Activated T-cell treated with anti-CD3 and anti-CD28 coated beads, Interleukin-2, amount 50 U/mL, for 4 hours (primary cell): Measurements from ENCODE around the gene UBE2E2. TPM values are rescaled to one million over a fixed set of nuclear protein-coding genes. Genes with fewer than 3 reads are reported as not detected.
A peak's percentile ranks its signal among the peaks of the same experiment; 100 is the strongest.

ENCODE experiments used
- ATAC-seq, 2 donors: fragments of 200-7000 bp; cut with Tn5 transposase; one replicate each; pipeline ENCODE4 v1.10.0; 2021
- DNase-seq: peaks from one replicate; pipeline ENCODE4 v3.0.0-alpha.2; 2020
- H3K27me3 Mint-ChIP-seq: one replicate; pipeline ENCODE4 v1.8.0; 2021; ENCODE audit warnings: low read depth, mixed read lengths
- H3K36me3 Mint-ChIP-seq: one replicate; pipeline ENCODE4 v1.8.0; 2022; ENCODE audit warnings: mixed read lengths; ENCODE audit not compliant: insufficient read depth
- H3K4me1 Mint-ChIP-seq: one replicate; pipeline ENCODE4 v1.8.0; 2021; ENCODE audit warnings: low read depth, mixed read lengths
- H3K4me3 Mint-ChIP-seq: one replicate; pipeline ENCODE4 v1.8.0; 2021; ENCODE audit warnings: mild to moderate bottlenecking, moderate library complexity, mixed read lengths
- H3K9me3 Mint-ChIP-seq: one replicate; pipeline ENCODE4 v1.8.0; 2021; ENCODE audit warnings: mixed read lengths
- total RNA-seq, 3 donors: library from RNA; stranded (reverse); gene quantifications; one replicate each; pipeline ENCODE4 v1.2.1, GENCODE V29; 2021

Gene UBE2E2
- total RNA-seq, 3 donors from 2014 or later, result 8.7 to 11.5 (median 10.4) TPM

- no peaks in the 10 kb centered on the region for H3K9me3 Mint-ChIP-seq
- H3K4me3 Mint-ChIP-seq, result no peak overlapping the region
- ATAC-seq, result no peak
- DNase-seq, result no peak
- no peaks in the 10 kb centered on the region for H3K27me3 Mint-ChIP-seq
- H3K4me1 Mint-ChIP-seq, result peaks cover 7% of the 10 kb centered on the region
- H3K36me3 Mint-ChIP-seq, result no peaks in the 10 kb centered on the region
Measured at GRCh38 chr3:23404246-23404645, 201.1 kb downstream of the UBE2E2 start.

- no peaks in the 10 kb centered on the region for H3K36me3 Mint-ChIP-seq
- peaks cover 7% of the 10 kb centered on the region for H3K4me1 Mint-ChIP-seq
- H3K9me3 Mint-ChIP-seq, result no peaks in the 10 kb centered on the region
- ATAC-seq, result no peak
- H3K27me3 Mint-ChIP-seq, result no peaks in the 10 kb centered on the region
- DNase-seq, result no peak
- H3K4me3 Mint-ChIP-seq, result no peak overlapping the region
Measured at GRCh38 chr3:23405081-23405480, 202.0 kb downstream of the UBE2E2 start.

DNA sequence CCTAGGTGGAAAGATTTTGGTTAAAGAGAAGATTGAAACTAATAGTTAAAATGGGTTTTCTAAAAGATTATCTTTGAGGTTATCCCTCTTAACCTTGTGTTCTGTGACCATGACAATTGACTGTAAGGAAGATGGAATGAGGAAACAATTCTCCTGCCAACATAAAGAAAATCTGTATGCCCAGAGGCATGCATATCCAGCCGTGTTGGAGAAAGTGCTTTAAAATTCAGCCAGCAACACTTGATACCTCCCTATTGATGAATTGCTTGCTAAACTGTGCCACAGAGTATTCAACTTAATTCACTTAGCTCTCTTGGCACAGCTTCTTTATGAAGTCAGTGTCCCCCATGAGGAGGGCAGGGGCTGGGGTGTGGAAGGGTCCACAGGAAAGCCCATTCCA lies 203.5 kb downstream of the UBE2E2 start:
- Mint-ChIP-seq H3K4me3 (no peak overlapping the region), H3K36me3 (no peaks in the 10 kb centered on the region), H3K27me3 (no peaks in the 10 kb centered on the region), H3K9me3 (no peaks in the 10 kb centered on the region), H3K4me1 (peaks cover 7% of the 10 kb centered on the region)
- DNase-seq (no peak), ATAC-seq (no peak)

DNA sequence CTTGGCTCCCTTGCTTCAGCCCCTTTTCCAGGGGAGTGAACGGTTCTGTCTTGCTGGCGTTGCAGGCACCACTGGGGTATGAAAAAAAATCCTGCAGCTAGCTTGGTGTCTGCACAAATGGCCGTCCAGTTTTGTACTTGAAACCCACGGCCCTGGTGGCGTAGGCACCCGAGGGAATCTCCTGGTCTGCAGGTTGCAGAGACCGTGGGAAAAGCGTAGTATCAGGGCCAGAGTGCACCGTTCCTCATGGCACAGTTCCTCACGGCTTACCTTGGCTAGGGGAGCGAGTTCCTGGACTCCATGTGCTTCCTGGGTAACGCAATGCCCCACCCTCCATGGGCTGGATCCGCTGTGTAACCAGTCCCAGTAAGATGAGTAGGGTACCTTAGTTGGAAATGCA lies 214.9 kb downstream of the UBE2E2 start:
- Mint-ChIP-seq H3K4me1 (no peaks in the 10 kb centered on the region), H3K27me3 (no peaks in the 10 kb centered on the region), H3K9me3 (no peaks in the 10 kb centered on the region), H3K36me3 (no peaks in the 10 kb centered on the region), H3K4me3 (no peak overlapping the region)
- no peak for ATAC-seq
- DNase-seq, result no peak

DNA sequence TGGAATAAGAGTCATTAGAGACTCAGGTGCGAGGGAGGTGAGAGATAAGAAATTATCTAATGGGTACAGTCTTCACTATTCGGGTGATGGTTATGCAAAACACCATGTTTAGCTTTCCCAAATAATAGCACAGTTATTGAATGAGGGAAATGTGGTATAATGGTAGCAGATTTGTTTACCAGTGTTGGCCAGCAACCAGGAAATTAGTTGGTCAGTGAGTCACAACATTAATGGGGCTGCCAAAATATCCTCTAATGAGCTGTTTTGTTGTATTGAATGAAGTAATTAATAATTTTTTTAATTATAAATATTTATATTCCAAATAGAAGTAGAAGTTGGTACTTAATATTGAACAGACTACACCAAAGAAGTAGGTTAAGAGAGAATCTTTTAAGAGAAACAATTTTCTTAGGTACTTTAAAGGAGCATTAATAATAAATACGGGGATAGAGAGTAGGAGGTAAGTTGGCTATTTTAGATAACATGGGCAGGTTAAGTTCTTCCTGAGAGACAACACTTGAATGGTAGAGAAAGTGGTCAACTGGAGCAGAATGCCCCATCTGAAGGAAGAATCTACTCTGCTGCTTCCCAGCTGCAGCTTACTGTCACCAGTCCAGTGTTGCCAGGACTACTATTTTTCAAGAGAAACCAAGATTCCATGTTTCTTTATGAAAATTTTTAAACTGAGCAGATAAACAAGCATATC lies 218.8 kb downstream of the UBE2E2 start:
- no peaks in the 10 kb centered on the region for H3K36me3 Mint-ChIP-seq
- ATAC-seq (no peak), DNase-seq (no peak)
- no peaks in the 10 kb centered on the region for H3K27me3 Mint-ChIP-seq
- no peak overlapping the region for H3K4me3 Mint-ChIP-seq
- no peaks in the 10 kb centered on the region for H3K4me1 Mint-ChIP-seq
- H3K9me3 Mint-ChIP-seq, result peaks cover 5% of the 10 kb centered on the region

GRCh38 chr3:23422517-23422851 lies 219.4 kb downstream of the UBE2E2 start:
- H3K4me1 Mint-ChIP-seq, result no peaks in the 10 kb centered on the region
- ATAC-seq, result no peak
- no peak for DNase-seq
- no peaks in the 10 kb centered on the region for H3K36me3 Mint-ChIP-seq
- no peak overlapping the region for H3K4me3 Mint-ChIP-seq
- peaks cover 5% of the 10 kb centered on the region for H3K9me3 Mint-ChIP-seq
- no peaks in the 10 kb centered on the region for H3K27me3 Mint-ChIP-seq

GRCh38 chr3:23425410-23425809 lies 222.3 kb downstream of the UBE2E2 start:
- no peak overlapping the region for H3K4me3 Mint-ChIP-seq
- H3K36me3 Mint-ChIP-seq, result no peaks in the 10 kb centered on the region
- DNase-seq (no peak), ATAC-seq (no peak)
- no peaks in the 10 kb centered on the region for H3K27me3 Mint-ChIP-seq
- no peaks in the 10 kb centered on the region for H3K4me1 Mint-ChIP-seq
- H3K9me3 Mint-ChIP-seq, result peaks cover 5% of the 10 kb centered on the region

GRCh38 chr3:23430781-23431398 lies 227.8 kb downstream of the UBE2E2 start:
- peaks cover 4% of the 10 kb centered on the region for H3K9me3 Mint-ChIP-seq
- H3K4me3 Mint-ChIP-seq, result no peak overlapping the region
- DNase-seq (no peak), ATAC-seq (no peak)
- H3K36me3 Mint-ChIP-seq, result no peaks in the 10 kb centered on the region
- peaks cover 6% of the 10 kb centered on the region for H3K4me1 Mint-ChIP-seq
- no peaks in the 10 kb centered on the region for H3K27me3 Mint-ChIP-seq

- Mint-ChIP-seq H3K4me3 (no peak overlapping the region), H3K4me1 (peaks cover 6% of the 10 kb centered on the region), H3K27me3 (no peaks in the 10 kb centered on the region), H3K9me3 (no peaks in the 10 kb centered on the region), H3K36me3 (no peaks in the 10 kb centered on the region)
- ATAC-seq, result no peak
- no peak for DNase-seq
Measured at GRCh38 chr3:23431764-23432163, 228.6 kb downstream of the UBE2E2 start.

- H3K4me3 Mint-ChIP-seq, result no peak overlapping the region
- H3K36me3 Mint-ChIP-seq, result no peaks in the 10 kb centered on the region
- H3K4me1 Mint-ChIP-seq, result peaks cover 19% of the 10 kb centered on the region
- ATAC-seq, result no peak
- no peaks in the 10 kb centered on the region for H3K9me3 Mint-ChIP-seq
- H3K27me3 Mint-ChIP-seq, result no peaks in the 10 kb centered on the region
- no peak for DNase-seq
Measured at GRCh38 chr3:23435318-23435717, 232.2 kb downstream of the UBE2E2 start.

DNA sequence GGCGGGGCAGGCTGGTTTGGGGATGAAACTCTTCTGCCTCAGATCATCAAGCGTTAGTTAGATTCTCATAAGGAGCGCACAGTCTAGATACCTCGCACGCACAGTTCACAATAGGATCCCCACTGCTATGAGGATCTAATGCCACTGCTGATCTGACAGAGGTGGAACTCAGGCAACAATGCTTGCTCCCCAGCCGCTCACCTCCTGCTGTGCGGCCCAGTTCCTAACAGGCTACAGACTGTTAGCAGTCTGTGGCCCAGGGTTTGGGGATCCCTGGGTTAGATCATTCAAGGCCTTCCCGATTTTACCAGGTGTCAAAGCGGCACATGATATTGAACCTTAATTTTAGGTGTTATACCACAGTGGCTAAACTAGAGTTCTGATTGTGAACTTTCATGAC lies 232.8 kb downstream of the UBE2E2 start:
- no peak overlapping the region for H3K4me3 Mint-ChIP-seq
- H3K4me1 Mint-ChIP-seq, result peaks cover 21% of the 10 kb centered on the region
- no peaks in the 10 kb centered on the region for H3K9me3 Mint-ChIP-seq
- no peaks in the 10 kb centered on the region for H3K27me3 Mint-ChIP-seq
- no peaks in the 10 kb centered on the region for H3K36me3 Mint-ChIP-seq
- ATAC-seq (no peak), DNase-seq (no peak)

DNA sequence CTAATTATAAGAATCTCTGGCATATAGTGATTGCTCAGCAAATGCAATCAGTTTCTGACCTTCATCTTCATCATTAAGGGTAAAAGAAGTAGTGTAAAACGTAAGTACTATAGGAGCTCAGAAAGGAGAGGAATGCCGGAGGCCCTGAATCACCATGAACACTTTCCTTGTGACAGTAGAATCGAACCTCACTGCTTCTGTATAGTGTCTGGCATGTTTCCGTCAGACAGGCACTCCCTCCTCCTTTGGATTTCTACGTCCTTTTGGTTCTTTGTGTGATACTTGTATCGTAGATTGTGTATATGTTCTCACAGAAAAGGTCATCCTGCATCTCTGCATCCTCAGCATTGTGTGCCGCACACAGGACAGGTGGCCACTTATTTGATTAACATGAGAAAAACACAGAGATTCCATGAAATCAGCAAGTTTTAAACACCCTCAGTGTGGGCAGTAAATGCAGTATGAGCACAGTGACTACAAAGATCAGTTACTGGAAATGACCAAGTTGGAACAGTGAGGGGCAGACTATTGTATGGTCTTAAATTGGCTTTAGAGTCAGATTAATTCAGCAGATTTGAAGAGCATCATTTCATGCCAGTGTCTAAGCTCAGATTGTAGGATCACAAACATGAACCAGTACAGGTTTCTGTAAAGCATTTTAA lies 234.5 kb downstream of the UBE2E2 start:
- Mint-ChIP-seq H3K9me3 (no peaks in the 10 kb centered on the region), H3K36me3 (no peaks in the 10 kb centered on the region), H3K4me3 (no peak overlapping the region), H3K27me3 (no peaks in the 10 kb centered on the region), H3K4me1 (peaks cover 24% of the 10 kb centered on the region)
- no peak for DNase-seq
- no peak for ATAC-seq

DNA sequence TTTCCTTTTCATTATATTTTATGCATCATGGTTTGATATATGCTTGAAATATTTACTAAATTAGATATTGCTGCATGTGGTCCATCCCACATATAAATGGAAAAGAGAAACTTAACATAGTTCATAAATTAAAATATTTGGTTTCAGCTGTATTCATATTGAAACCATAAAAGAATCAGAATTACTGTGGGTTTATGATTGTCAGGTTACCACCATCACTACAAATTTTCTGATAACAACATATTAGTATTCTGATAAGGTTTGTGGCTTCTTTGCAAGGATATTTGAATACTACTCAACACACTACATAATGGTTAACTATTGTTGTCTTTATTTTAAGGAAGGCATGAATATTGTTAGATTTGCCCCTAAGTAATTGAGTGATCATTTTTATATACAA lies 235.5 kb downstream of the UBE2E2 start:
- no peaks in the 10 kb centered on the region for H3K36me3 Mint-ChIP-seq
- no peaks in the 10 kb centered on the region for H3K9me3 Mint-ChIP-seq
- DNase-seq (no peak), ATAC-seq (peak; percentile 25 to 36)
- H3K4me1 Mint-ChIP-seq, result peaks cover 32% of the 10 kb centered on the region
- H3K4me3 Mint-ChIP-seq, result no peak overlapping the region
- H3K27me3 Mint-ChIP-seq, result no peaks in the 10 kb centered on the region

GRCh38 chr3:23439080-23439479 lies 236.0 kb downstream of the UBE2E2 start:
- no peak overlapping the region for H3K4me3 Mint-ChIP-seq
- ATAC-seq, result no peak
- H3K27me3 Mint-ChIP-seq, result no peaks in the 10 kb centered on the region
- H3K4me1 Mint-ChIP-seq, result peaks cover 34% of the 10 kb centered on the region
- DNase-seq, result no peak
- no peaks in the 10 kb centered on the region for H3K36me3 Mint-ChIP-seq
- H3K9me3 Mint-ChIP-seq, result no peaks in the 10 kb centered on the region
